ENCODE measurements around the gene CASP10. TPM values are rescaled to one million over a fixed set of nuclear protein-coding genes. Genes with fewer than 3 reads are reported as not detected.

The CASP10 gene
- total and polyA plus RNA-seq, 2 of the 13 experiments (the other 11 are each of a cell fraction or from before 2014, with no cell fraction given) = 22.2 to 23.8 TPM

GRCh38 chr2:201191132-201191875 is 8.4 kb downstream of the CASP10 start (continued):
- TF ChIP-seq ZNF280D (CRISPR knock-in tag; IDR thresholded peaks at IDR 0.05) (no peak), ATM (IDR thresholded peaks at IDR 0.05; ENCODE audit: borderline replicate concordance) (no peak), EP300 (IDR thresholded peaks at IDR 0.05; ENCODE audit: low read depth in 2 of 2, low read length in 2 of 2) (peak in 1 of 2 experiments; percentile 27; a peak in 1 of 4 replicates), EP300 (CRISPR knock-in tag; IDR thresholded peaks at IDR 0.05; ENCODE audit: borderline replicate concordance) (no peak), ZNF550 (CRISPR knock-in tag; IDR thresholded peaks at IDR 0.05; ENCODE audit: borderline replicate concordance) (no peak), RFX3 (CRISPR knock-in tag; IDR thresholded peaks at IDR 0.05) (peak; percentile 53; the same call in 1 of the 2 replicates), MBD4 (IDR thresholded peaks at IDR 0.05; ENCODE audit: borderline replicate concordance, low read length) (no peak), SKIL (CRISPR knock-in tag; IDR thresholded peaks at IDR 0.05; ENCODE audit: borderline replicate concordance) (no peak), ZNF34 (CRISPR knock-in tag; IDR thresholded peaks at IDR 0.05; ENCODE audit: borderline replicate concordance) (no peak), ZNF572 (CRISPR knock-in tag; IDR thresholded peaks at IDR 0.05) (no peak), ZNF275 (CRISPR knock-in tag; IDR thresholded peaks at IDR 0.05; ENCODE audit: borderline replicate concordance) (no peak), ZNF784 (CRISPR knock-in tag; IDR thresholded peaks at IDR 0.05; ENCODE audit: borderline replicate concordance) (no peak), ELF4 (CRISPR knock-in tag; IDR thresholded peaks at IDR 0.05; ENCODE audit: borderline replicate concordance) (no peak), NCOR1 (IDR thresholded peaks at IDR 0.05; ENCODE audit: borderline replicate concordance, low read length) (0 out of 2 replicates have a peak, but pooled peaks have one; percentile 19), MIER3 (CRISPR knock-in tag; IDR thresholded peaks at IDR 0.05; ENCODE audit: borderline replicate concordance) (no peak), ZNF280B (CRISPR knock-in tag; IDR thresholded peaks at IDR 0.05; ENCODE audit: borderline replicate concordance) (no peak), TMF1 (CRISPR knock-in tag; IDR thresholded peaks at IDR 0.05; ENCODE audit: low read depth) (no peak), RELA (CRISPR knock-in tag; IDR thresholded peaks at IDR 0.05) (no peak), SOX5 (CRISPR knock-in tag; IDR thresholded peaks at IDR 0.05; ENCODE audit: borderline replicate concordance) (no peak)

All from HepG2 (cell line).